ENCODE measurements around the gene TRMT2A. TPM values are rescaled to one million over a fixed set of nuclear protein-coding genes. Genes with fewer than 3 reads are reported as not detected.
A peak's percentile ranks its signal among the peaks of the same experiment; 100 is the strongest.

Gene TRMT2A
- total and polyA plus RNA-seq, 10 of the 15 experiments (the other 5 are each of a cell fraction or from before 2014, with no cell fraction given), result 0.29 to 97.0 (median 57.9) TPM

- POLR2A ChIA-PET, result no interaction called here
- in situ Hi-C loops (cut with MboI), result no loop called here
Observed at GRCh38 chr22:20126284-20127029, 9.4 kb upstream of the TRMT2A start.

GRCh38 chr22:20125201-20126174 is 8.5 kb upstream of the TRMT2A start:
- ChIA-PET POLR2A (no interaction called here), RAD21 (ENCODE audit: unreplicated experiment) (no interaction called here), SMC1A (ENCODE audit: uncharacterized antibody, unreplicated experiment) (no interaction called here), CTCF (interaction anchor here (0.7 kb wide), 1 partner anchor 154 kb away, joined by 3 read pairs; no protein-coding TSS in a partner anchor)
- peaks cover 20% of the 10 kb centered on the region for H3K79me2 ChIP-seq (ENCODE audit: control insufficient read depth, insufficient read depth, low read length)
- no TSS peak for BruUV-seq (replicated peaks)
- H3K9me3 ChIP-seq (replicated peaks; ENCODE audit: control insufficient read depth, insufficient read depth, low read length), result no peaks in the 10 kb centered on the region
- intact Hi-C loops (cut with micrococcal nuclease; ENCODE audit: unreplicated experiment) (no loop called here), in situ Hi-C loops (cut with MboI) (no loop called here)
- no peak overlapping the region for H2AFZ ChIP-seq (ENCODE audit: control insufficient read depth, low read depth, low read length)
- TF ChIP-seq STAT1 (conservative IDR thresholded peaks at IDR 0.05), result no peak
- peak; percentile 24 for TF ChIP-seq POLR2A (IDR thresholded peaks at IDR 0.05; ENCODE audit: low read depth, low read length)
- no peak for FAIRE-seq
- H3K4me2 ChIP-seq (ENCODE audit: control insufficient read depth, insufficient read depth), result no peak overlapping the region
- no peak overlapping the region for H3K9ac ChIP-seq (ENCODE audit: control insufficient read depth, insufficient read depth, low read length)
- no peak overlapping the region for H3K4me3 ChIP-seq
- DNase-seq (ENCODE audit: low read depth, low spot score), result no peak
- no peaks in the 10 kb centered on the region for H3K27me3 ChIP-seq (replicated peaks in 1 of 2; ENCODE audit: control insufficient read depth in 2 of 2, insufficient read depth in 2 of 2, low read length in 1 of 2)
- H3K36me3 ChIP-seq (ENCODE audit: control insufficient read depth in 2 of 2, insufficient read depth in 2 of 2, low read length in 1 of 2), result peaks cover 27 to 37% of the 10 kb centered on the region in 2 experiments; a peak in 3 of 4 replicates
- WGBS (ENCODE audit: insufficient coverage, insufficient replicate concordance, low lambda C conversion rate, missing lambda C conversion rate), result 91% methylated on average over 31 of the region's 32 CpGs
- H3K27ac ChIP-seq (ENCODE audit: control insufficient read depth, insufficient read depth), result no peak overlapping the region
- H3K4me1 ChIP-seq (ENCODE audit: control insufficient read depth, insufficient read depth, low read length), result peaks cover under 1% of the 10 kb centered on the region; the same call in 1 of the 2 replicates
- no peaks in the 10 kb centered on the region for H4K20me1 ChIP-seq (ENCODE audit: control insufficient read depth, insufficient read depth)
- ATAC-seq, result no peak

More at GRCh38 chr22:20126284-20127029, 9.4 kb upstream of the TRMT2A start:
- TF ChIP-seq EZH2 (IDR thresholded peaks at IDR 0.05; ENCODE audit: borderline replicate concordance, control insufficient read depth, low read depth, low read length) (no peak), POLR2A (IDR thresholded peaks at IDR 0.05; ENCODE audit: low read depth, low read length) (peak; percentile 42; the same call in 1 of the 2 replicates)
- Histone ChIP-seq H3K27ac (ENCODE audit: control insufficient read depth, insufficient read depth) (no peak overlapping the region), H3K4me2 (ENCODE audit: control insufficient read depth, insufficient read depth) (no peak overlapping the region), H3K27me3 (replicated peaks in 1 of 2; ENCODE audit: control insufficient read depth in 2 of 2, insufficient read depth in 2 of 2, low read length in 1 of 2) (no peaks in the 10 kb centered on the region), H3K9me3 (replicated peaks; ENCODE audit: control insufficient read depth, insufficient read depth, low read length) (no peaks in the 10 kb centered on the region), H4K20me1 (ENCODE audit: control insufficient read depth, insufficient read depth) (no peaks in the 10 kb centered on the region), H3K4me1 (ENCODE audit: control insufficient read depth, insufficient read depth, low read length) (peaks cover 3% of the 10 kb centered on the region; the same call in 1 of the 2 replicates), H3K4me3 (no peak overlapping the region), H3K79me2 (ENCODE audit: control insufficient read depth, insufficient read depth, low read length) (peaks cover 13% of the 10 kb centered on the region), H3K9ac (ENCODE audit: control insufficient read depth, insufficient read depth, low read length) (no peak overlapping the region), H3K36me3 (ENCODE audit: control insufficient read depth in 2 of 2, insufficient read depth in 2 of 2, low read length in 1 of 2) (peaks cover 27 to 34% of the 10 kb centered on the region in 2 experiments; a peak in 3 of 4 replicates), H2AFZ (ENCODE audit: control insufficient read depth, low read depth, low read length) (no peak overlapping the region)
- CTCF ChIA-PET, result interaction anchor here (0.7 kb wide), 1 partner anchor 155 kb away, joined by 3 read pairs; no protein-coding TSS in a partner anchor
- WGBS (ENCODE audit: insufficient coverage, insufficient replicate concordance, low lambda C conversion rate, missing lambda C conversion rate), result 71% methylated on average over 19 of the region's 19 CpGs
- intact Hi-C loops (cut with micrococcal nuclease; ENCODE audit: unreplicated experiment), result no loop called here
- DNase-seq (ENCODE audit: low read depth, low spot score), result no peak
- no peak for FAIRE-seq
- SMC1A ChIA-PET (ENCODE audit: uncharacterized antibody, unreplicated experiment), result no interaction called here
- no TSS peak for BruUV-seq (replicated peaks)
- RAD21 ChIA-PET (ENCODE audit: unreplicated experiment), result no interaction called here
- ATAC-seq, result no peak

Data from GM12878 (cell line).